Stimulated activated memory B cell treated with anti-CD40 and anti-IgM and Interleukin-4, amounts not matched to agents 10 μg/mL and 1 μg/mL and 100 μg/mL, for 72 hours (primary cell): Measurements from ENCODE around the gene IGSF3.
A peak's percentile ranks its signal among the peaks of the same experiment; 100 is the strongest.
"Not testable (repeated sequence)": the region's sequence is repeated elsewhere in the genome, so short reads cannot be mapped to it uniquely, and the experiment has no call there.

ENCODE experiments used
- ATAC-seq: fragments of 150-1000 bp; cut with Tn5 transposase; 2 replicates; pipeline ENCODE4 v1.10.0; 2021
- H3K27ac Mint-ChIP-seq: one replicate; pipeline ENCODE4 v1.8.0; 2022; ENCODE audit warnings: mild to moderate bottlenecking, mixed read lengths
- H3K27me3 Mint-ChIP-seq: one replicate; pipeline ENCODE4 v1.8.0; 2022; ENCODE audit warnings: mixed read lengths
- H3K36me3 Mint-ChIP-seq: one replicate; pipeline ENCODE4 v1.8.0; 2022; ENCODE audit warnings: mixed read lengths
- H3K4me1 Mint-ChIP-seq: one replicate; pipeline ENCODE4 v1.8.0; 2022; ENCODE audit warnings: mixed read lengths
- H3K4me3 Mint-ChIP-seq: one replicate; pipeline ENCODE4 v1.8.0; 2022; ENCODE audit warnings: mild to moderate bottlenecking, moderate library complexity, mixed read lengths
- H3K9me3 Mint-ChIP-seq: one replicate; pipeline ENCODE4 v1.8.0; 2022; ENCODE audit warnings: mixed read lengths

Gene IGSF3

GRCh38 chr1:116631996-116632925, 35.3 kb downstream of the IGSF3 start:
- not testable (repeated sequence) for H3K4me3 Mint-ChIP-seq, H3K9me3 Mint-ChIP-seq, ATAC-seq, H3K27me3 Mint-ChIP-seq
- Mint-ChIP-seq H3K36me3 (peaks cover 23% of the 10 kb centered on the region), H3K4me1 (peaks cover 25% of the 10 kb centered on the region), H3K27ac (peak overlapping the region; percentile 8)

GRCh38 chr1:116631554-116631953, 36.0 kb downstream of the IGSF3 start:
- H3K36me3 Mint-ChIP-seq: peaks cover 23% of the 10 kb centered on the region
- ATAC-seq, H3K9me3 Mint-ChIP-seq, H3K4me3 Mint-ChIP-seq, H3K27me3 Mint-ChIP-seq: not testable (repeated sequence)
- peaks cover 32% of the 10 kb centered on the region for H3K4me1 Mint-ChIP-seq
- peak overlapping the region; percentile 8 for H3K27ac Mint-ChIP-seq

GRCh38 chr1:116630057-116630456, 37.5 kb downstream of the IGSF3 start:
- H3K4me1 Mint-ChIP-seq: peaks cover 39% of the 10 kb centered on the region
- not testable (repeated sequence) for H3K4me3 Mint-ChIP-seq, H3K27me3 Mint-ChIP-seq

DNA sequence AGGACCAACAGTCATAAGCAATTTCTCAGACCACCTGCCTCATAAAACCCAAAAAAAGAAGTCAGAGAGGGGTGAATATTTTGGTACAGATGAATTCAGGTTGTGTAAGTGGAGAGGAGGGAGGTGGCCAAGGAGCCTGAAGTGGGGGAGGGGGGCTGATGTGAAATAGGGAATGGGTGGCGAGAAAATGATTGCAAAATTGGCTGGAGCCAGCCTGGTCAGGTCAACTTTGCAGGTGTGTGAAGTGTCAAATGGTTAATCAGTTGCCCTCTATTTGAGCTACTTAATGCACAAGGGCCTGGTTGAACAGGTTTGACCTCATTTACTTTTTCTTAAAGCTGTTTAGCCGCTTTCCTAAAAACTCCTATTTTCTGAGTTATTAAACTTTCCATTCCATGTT, 38.1 kb downstream of the IGSF3 start:
- H3K4me1 Mint-ChIP-seq: peaks cover 41% of the 10 kb centered on the region
- not testable (repeated sequence) for ATAC-seq, H3K27me3 Mint-ChIP-seq, H3K36me3 Mint-ChIP-seq, H3K9me3 Mint-ChIP-seq
- peak overlapping the region; percentile 21 for H3K4me3 Mint-ChIP-seq
- peak overlapping the region; percentile 94 for H3K27ac Mint-ChIP-seq

More at GRCh38 chr1:116630057-116630456, 37.5 kb downstream of the IGSF3 start:
- Mint-ChIP-seq H3K27ac (peak overlapping the region; percentile 94), H3K36me3 (peaks cover 14% of the 10 kb centered on the region)
- H3K9me3 Mint-ChIP-seq, ATAC-seq: not testable (repeated sequence)

- Mint-ChIP-seq H3K36me3 (peaks cover 6% of the 10 kb centered on the region), H3K27me3 (no peaks in the 10 kb centered on the region)
Observed at GRCh38 chr1:116628448-116628847, 39.1 kb downstream of the IGSF3 start.

DNA sequence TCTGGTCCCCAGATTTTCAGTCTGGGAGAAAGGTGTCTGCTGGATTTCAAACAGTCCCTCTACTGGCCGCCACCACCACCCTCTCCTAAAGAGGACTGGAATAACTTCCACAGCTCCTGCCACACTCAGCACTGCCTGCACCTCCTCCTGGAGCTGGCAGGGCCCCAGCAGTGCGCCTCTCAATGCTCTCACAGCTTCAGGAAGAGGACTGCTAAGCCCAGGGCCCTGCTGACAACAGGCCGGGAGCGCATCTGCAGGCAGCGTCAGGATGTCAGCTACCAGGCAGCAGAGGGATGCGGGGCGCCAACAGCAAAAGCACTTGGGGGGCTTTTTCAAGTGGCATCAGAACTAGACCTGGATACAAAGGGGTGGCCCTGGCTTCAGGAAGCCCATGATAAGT, 40.2 kb downstream of the IGSF3 start:
- not testable (repeated sequence) for H3K36me3 Mint-ChIP-seq, ATAC-seq, H3K9me3 Mint-ChIP-seq, H3K4me3 Mint-ChIP-seq, H3K27me3 Mint-ChIP-seq
- H3K4me1 Mint-ChIP-seq: peaks cover 41% of the 10 kb centered on the region
- peak overlapping the region; percentile 94 for H3K27ac Mint-ChIP-seq

More at GRCh38 chr1:116628448-116628847, 39.1 kb downstream of the IGSF3 start:
- Mint-ChIP-seq H3K27ac (peak overlapping the region; percentile 94), H3K4me1 (peaks cover 41% of the 10 kb centered on the region), H3K9me3 (no peaks in the 10 kb centered on the region), H3K4me3 (peak overlapping the region; percentile 48)
- no peak for ATAC-seq

DNA sequence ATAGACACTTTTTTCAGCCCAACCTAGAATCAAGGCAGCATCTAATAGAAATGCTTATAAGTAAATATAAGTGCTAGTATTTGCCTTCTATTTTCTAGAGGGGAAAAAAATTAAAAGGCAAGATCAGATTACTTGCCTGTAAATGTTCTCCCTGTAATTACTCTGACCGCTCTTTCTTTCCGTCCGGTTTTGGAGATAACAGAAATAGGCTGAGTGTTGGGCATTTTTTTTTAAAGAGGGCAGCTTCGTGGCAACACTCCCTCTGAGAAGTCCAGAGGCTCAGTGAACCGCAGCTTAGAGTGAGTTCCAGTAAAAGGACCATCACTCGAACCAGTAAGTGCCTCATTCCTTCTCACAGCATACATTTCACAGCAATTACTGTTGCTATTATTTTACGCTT, 40.6 kb downstream of the IGSF3 start:
- not testable (repeated sequence) for H3K27me3 Mint-ChIP-seq, H3K36me3 Mint-ChIP-seq, H3K4me3 Mint-ChIP-seq, H3K9me3 Mint-ChIP-seq, ATAC-seq
- Mint-ChIP-seq H3K27ac (peak overlapping the region; percentile 94), H3K4me1 (peaks cover 41% of the 10 kb centered on the region)

DNA sequence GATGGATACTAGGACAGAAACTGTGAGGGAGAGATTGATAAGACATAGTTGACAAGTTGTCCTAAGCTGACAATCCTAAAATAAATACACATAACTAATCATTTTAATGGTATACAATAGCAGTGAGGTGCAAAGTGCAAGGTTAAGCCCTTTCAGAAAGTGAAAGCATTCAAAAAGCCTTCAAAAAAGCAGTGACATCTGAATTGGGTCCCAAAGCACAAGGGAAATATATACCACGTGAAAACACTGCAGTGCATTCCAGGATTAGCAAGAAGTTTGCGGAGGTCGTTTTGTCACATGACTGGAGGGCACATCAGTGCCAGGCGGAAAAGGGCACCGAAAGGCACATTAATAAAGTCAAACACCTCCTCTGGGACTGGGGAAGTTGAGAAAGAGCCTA, 42.4 kb downstream of the IGSF3 start:
- not testable (repeated sequence) for H3K27ac Mint-ChIP-seq, H3K9me3 Mint-ChIP-seq, H3K4me3 Mint-ChIP-seq, ATAC-seq, H3K27me3 Mint-ChIP-seq
- Mint-ChIP-seq H3K4me1 (peaks cover 41% of the 10 kb centered on the region), H3K36me3 (peaks cover 11% of the 10 kb centered on the region)

DNA sequence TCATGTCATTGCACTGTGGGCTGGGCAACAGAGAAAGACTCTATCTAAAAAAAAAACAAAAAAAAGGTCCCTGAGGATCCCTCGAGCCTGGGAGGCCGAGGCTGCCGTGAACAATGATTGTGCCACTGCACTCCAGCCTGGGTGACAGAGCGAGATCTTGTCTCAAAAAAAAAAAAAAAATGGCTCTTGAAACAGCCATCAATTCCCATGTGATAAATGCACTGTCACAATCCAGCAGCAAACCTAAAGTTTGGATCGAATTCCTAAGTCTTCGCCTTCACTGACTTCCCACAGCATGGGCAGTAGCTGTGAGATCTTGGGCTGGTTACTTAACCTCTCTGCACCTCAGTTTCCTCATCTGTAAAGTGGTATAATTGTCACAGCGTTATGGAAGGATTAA, 43.5 kb downstream of the IGSF3 start:
- no peak overlapping the region for H3K4me3 Mint-ChIP-seq
- H3K27ac Mint-ChIP-seq: no peak overlapping the region
- no peak for ATAC-seq
- no peaks in the 10 kb centered on the region for H3K27me3 Mint-ChIP-seq
- peaks cover 11% of the 10 kb centered on the region for H3K36me3 Mint-ChIP-seq
- no peaks in the 10 kb centered on the region for H3K9me3 Mint-ChIP-seq
- H3K4me1 Mint-ChIP-seq: peaks cover 32% of the 10 kb centered on the region

- H3K27ac Mint-ChIP-seq, ATAC-seq, H3K4me3 Mint-ChIP-seq, H3K9me3 Mint-ChIP-seq, H3K27me3 Mint-ChIP-seq: not testable (repeated sequence)
- Mint-ChIP-seq H3K4me1 (peaks cover 19% of the 10 kb centered on the region), H3K36me3 (peaks cover 11% of the 10 kb centered on the region)
Observed at GRCh38 chr1:116622496-116622895, 45.0 kb downstream of the IGSF3 start.

- H3K27me3 Mint-ChIP-seq, H3K27ac Mint-ChIP-seq, H3K4me3 Mint-ChIP-seq, ATAC-seq, H3K9me3 Mint-ChIP-seq: not testable (repeated sequence)
- peaks cover 12% of the 10 kb centered on the region for H3K4me1 Mint-ChIP-seq
- peaks cover 11% of the 10 kb centered on the region for H3K36me3 Mint-ChIP-seq
Observed at GRCh38 chr1:116621756-116622155, 45.8 kb downstream of the IGSF3 start.

DNA sequence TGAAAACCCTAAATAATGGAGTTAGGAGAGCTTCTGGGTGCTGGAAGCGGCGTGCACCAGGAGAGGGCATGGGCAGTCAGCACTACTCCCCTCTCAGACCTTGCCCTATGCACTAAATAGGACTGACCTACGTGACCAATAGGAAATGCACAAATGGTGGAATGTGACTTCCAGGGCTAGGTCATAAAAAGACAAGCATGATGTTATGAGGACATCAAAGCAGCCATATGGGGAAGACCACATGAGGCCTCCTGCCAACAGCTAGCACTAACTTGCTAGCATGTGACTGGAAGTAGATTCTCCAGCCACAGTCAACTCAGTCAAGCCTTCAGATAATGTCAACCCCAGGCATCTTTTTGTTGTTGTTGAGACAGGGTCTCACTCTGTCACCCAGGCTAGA, 47.1 kb downstream of the IGSF3 start:
- H3K27me3 Mint-ChIP-seq, H3K4me3 Mint-ChIP-seq, ATAC-seq, H3K27ac Mint-ChIP-seq, H3K9me3 Mint-ChIP-seq, H3K4me1 Mint-ChIP-seq: not testable (repeated sequence)
- H3K36me3 Mint-ChIP-seq: peaks cover 18% of the 10 kb centered on the region

DNA sequence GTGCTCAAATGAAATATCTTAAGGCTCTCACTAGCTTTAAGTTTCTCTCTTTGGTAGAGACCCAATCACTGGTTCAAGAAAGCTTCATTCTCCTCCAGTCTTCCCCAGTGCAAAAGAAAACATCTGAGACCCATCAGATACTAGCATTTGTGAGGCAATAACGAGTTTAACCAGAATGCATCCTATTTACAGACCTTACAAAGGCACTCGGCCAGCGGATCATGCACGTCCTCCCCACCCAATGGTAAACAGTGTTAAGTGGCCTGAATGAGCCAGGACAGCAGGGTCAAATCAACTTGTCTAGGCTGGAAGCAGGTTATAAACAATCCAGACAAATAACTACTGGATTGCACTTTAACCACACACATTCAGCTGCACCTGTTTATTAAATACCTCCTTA, 48.4 kb downstream of the IGSF3 start:
- H3K4me3 Mint-ChIP-seq, H3K9me3 Mint-ChIP-seq, H3K4me1 Mint-ChIP-seq: not testable (repeated sequence)

GRCh38 chr1:116617808-116618207, 49.7 kb downstream of the IGSF3 start:
- ATAC-seq, H3K4me1 Mint-ChIP-seq, H3K9me3 Mint-ChIP-seq, H3K27ac Mint-ChIP-seq, H3K27me3 Mint-ChIP-seq, H3K4me3 Mint-ChIP-seq: not testable (repeated sequence)
- H3K36me3 Mint-ChIP-seq: peaks cover 25% of the 10 kb centered on the region

More for the DNA sequence above, 48.4 kb downstream of the IGSF3 start:
- not testable (repeated sequence) for H3K27ac Mint-ChIP-seq, H3K27me3 Mint-ChIP-seq, ATAC-seq
- H3K36me3 Mint-ChIP-seq: peaks cover 24% of the 10 kb centered on the region

- not testable (repeated sequence) for H3K27ac Mint-ChIP-seq, H3K4me3 Mint-ChIP-seq, H3K9me3 Mint-ChIP-seq, ATAC-seq, H3K27me3 Mint-ChIP-seq
- Mint-ChIP-seq H3K36me3 (peaks cover 43% of the 10 kb centered on the region), H3K4me1 (peaks cover 22% of the 10 kb centered on the region)
Observed at GRCh38 chr1:116613825-116614224, 53.7 kb downstream of the IGSF3 start.

DNA sequence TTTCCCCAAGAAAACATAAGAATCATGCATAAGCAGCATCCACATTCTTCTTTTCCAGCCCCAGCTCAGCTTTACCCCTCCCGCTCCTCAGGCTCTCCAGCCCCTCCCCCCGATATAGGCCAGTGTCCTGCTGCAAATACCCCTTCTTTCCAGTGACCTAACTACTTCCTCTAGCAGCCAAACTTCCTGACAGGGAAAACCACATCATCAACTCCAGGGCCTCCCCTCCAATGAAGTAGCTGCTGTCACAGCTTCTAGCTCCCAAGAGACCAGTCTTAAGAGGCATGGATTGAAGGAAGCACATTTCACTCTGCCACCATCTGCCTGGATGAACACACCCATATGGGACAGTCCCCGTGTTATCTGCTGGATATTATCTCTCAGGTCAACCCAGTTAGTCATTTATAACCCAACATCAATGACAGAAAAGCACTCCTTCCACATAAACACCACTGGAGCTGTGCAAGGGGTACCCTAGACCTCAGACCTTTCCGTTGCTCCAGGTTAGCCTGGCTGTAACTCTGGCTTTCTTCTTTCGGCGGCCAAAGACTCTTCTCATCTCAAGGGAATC, 57.6 kb downstream of the IGSF3 start:
- H3K27ac Mint-ChIP-seq: peak overlapping the region; percentile 58
- peaks cover 46% of the 10 kb centered on the region for H3K4me1 Mint-ChIP-seq
- not testable (repeated sequence) for H3K9me3 Mint-ChIP-seq, H3K4me3 Mint-ChIP-seq, H3K27me3 Mint-ChIP-seq
- ATAC-seq: peak; percentile 28
- H3K36me3 Mint-ChIP-seq: peaks cover 31% of the 10 kb centered on the region
